ENCODE measurements around the gene SOX5. TPM values are rescaled to one million over a fixed set of nuclear protein-coding genes. Genes with fewer than 3 reads are reported as not detected.

SOX5 gene
- total RNA-seq, 4 donors from 2014 or later, result 0.40 to 8.4 (median 2.2) TPM

GRCh38 chr12:23855813-23856212 is 93.7 kb downstream of the SOX5 start:
- no peak overlapping the region for H3K4me3 ChIP-seq
- no peaks in the 10 kb centered on the region for H3K27me3 ChIP-seq
- H3K27ac ChIP-seq, result no peak overlapping the region
- intact Hi-C loops (cut with DNase I), result no loop called here
- WGBS, 2 donors, result 70 to 72% methylated on average over 4 of the region's 4 CpGs
- TF ChIP-seq CTCF (IDR thresholded peaks at IDR 0.05) (no peak), POLR2A (IDR thresholded peaks at IDR 0.05) (no peak)
- no peak for DNase-seq
- H3K9me3 ChIP-seq, result peaks cover 0 to 6% (median 0%) of the 10 kb centered on the region in 3 donors
- H3K36me3 ChIP-seq, result no peaks in the 10 kb centered on the region
- no peaks in the 10 kb centered on the region for H3K4me1 ChIP-seq

GRCh38 chr12:23854598-23854997 is 94.9 kb downstream of the SOX5 start:
- TF ChIP-seq CTCF (IDR thresholded peaks at IDR 0.05), result no peak
- H3K27me3 ChIP-seq, result no peaks in the 10 kb centered on the region
- H3K36me3 ChIP-seq, result no peaks in the 10 kb centered on the region
- H3K27ac ChIP-seq, result no peak overlapping the region
- peaks cover 0 to 6% (median 0%) of the 10 kb centered on the region in 3 donors for H3K9me3 ChIP-seq
- intact Hi-C loops (cut with DNase I), result no loop called here
- H3K4me3 ChIP-seq, result no peak overlapping the region
- DNase-seq, result no peak
- H3K4me1 ChIP-seq, result no peaks in the 10 kb centered on the region

DNA sequence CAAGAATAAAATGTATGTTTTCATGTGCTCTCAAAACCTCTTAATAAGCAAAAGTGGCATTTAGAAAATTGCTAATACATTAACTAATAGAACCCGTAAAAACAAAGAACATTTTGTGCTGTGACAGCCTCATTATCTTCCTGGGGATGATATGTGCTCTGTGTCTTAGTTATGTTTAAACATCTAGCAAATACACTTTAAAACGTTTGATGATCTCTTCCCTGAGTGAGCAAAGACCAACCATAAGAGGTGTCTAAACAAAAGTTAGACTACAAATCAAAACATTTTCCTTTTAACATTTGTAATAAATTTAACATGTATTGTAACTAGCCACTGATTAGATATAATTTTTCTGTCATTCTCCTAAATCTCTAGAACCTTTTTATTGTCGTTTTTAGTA is 95.8 kb downstream of the SOX5 start:
- no peak overlapping the region for H3K27ac ChIP-seq
- H3K27me3 ChIP-seq, result no peaks in the 10 kb centered on the region
- TF ChIP-seq CTCF (IDR thresholded peaks at IDR 0.05), result no peak
- no peak for TF ChIP-seq POLR2A (IDR thresholded peaks at IDR 0.05)
- no peaks in the 10 kb centered on the region for H3K9me3 ChIP-seq
- H3K4me1 ChIP-seq, result no peaks in the 10 kb centered on the region
- WGBS, 2 donors, result 51 to 57% methylated on average over 3 of the region's 3 CpGs
- intact Hi-C loops (cut with DNase I), result no loop called here
- H3K4me3 ChIP-seq, result no peak overlapping the region
- H3K36me3 ChIP-seq, result no peaks in the 10 kb centered on the region
- DNase-seq, result no peak

DNA sequence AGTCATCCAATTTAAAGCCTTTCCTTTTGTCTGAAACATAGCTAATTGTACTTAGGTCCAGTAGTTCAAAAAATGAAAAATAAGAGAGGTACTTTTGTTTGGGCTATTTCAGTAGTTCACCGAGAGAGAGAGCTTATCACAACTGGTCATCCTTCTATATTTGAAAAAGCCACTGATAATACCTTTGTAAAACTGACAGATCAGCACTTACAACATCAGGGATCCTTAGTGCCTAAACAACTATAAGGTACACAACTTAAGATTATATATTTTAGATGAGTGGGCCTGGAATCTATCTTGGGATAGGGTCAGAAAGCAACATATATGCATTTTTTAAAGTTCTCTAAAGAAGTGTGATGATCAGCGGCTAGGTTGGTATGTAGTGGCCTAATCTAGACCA is 97.9 kb downstream of the SOX5 start:
- 84 to 93% methylated on average over 2 of the region's 2 CpGs for WGBS, 2 donors
- intact Hi-C loops (cut with DNase I), result no loop called here
- Histone ChIP-seq H3K27ac (no peak overlapping the region), H3K27me3 (no peaks in the 10 kb centered on the region), H3K4me3 (no peak overlapping the region), H3K4me1 (no peaks in the 10 kb centered on the region), H3K9me3 (no peaks in the 10 kb centered on the region), H3K36me3 (no peaks in the 10 kb centered on the region)
- DNase-seq, result no peak
- TF ChIP-seq CTCF (IDR thresholded peaks at IDR 0.05) (no peak), POLR2A (IDR thresholded peaks at IDR 0.05) (no peak)

GRCh38 chr12:23847857-23848256 is 101.6 kb downstream of the SOX5 start:
- no peaks in the 10 kb centered on the region for H3K36me3 ChIP-seq
- no peaks in the 10 kb centered on the region for H3K27me3 ChIP-seq
- H3K4me3 ChIP-seq, result no peak overlapping the region
- intact Hi-C loops (cut with DNase I), result no loop called here
- H3K27ac ChIP-seq, result no peak overlapping the region
- DNase-seq, result no peak
- 90% methylated on average over 3 of the region's 3 CpGs for WGBS, 2 donors
- H3K4me1 ChIP-seq, result no peaks in the 10 kb centered on the region
- no peaks in the 10 kb centered on the region for H3K9me3 ChIP-seq
- TF ChIP-seq CTCF (IDR thresholded peaks at IDR 0.05), result no peak
- TF ChIP-seq POLR2A (IDR thresholded peaks at IDR 0.05), result no peak

Measured in esophagus squamous epithelium (tissue), 5 donors.